GM23338 (cell line): ENCODE data around the gene CD93. TPM values are rescaled to one million over a fixed set of nuclear protein-coding genes. Genes with fewer than 3 reads are reported as not detected.

Source experiments
- ATAC-seq: fragments of 200-7000 bp; cut with Tn5 transposase; 3 replicates; pipeline ENCODE4 v1.9.1; 2020
- DNase-seq: peaks from one replicate; pipeline ENCODE4 v3.0.0-alpha.2; 2015; ENCODE audit warnings: low spot score
- H2AFZ ChIP-seq: fragments of 200-600 bp; sonication (generic); 2 replicates; pipeline ENCODE4 v1.8.0; 2016; ENCODE audit warnings: antibody characterized with exemption, mild to moderate bottlenecking, moderate library complexity
- H3F3A ChIP-seq: fragments of 200-600 bp; sonication (generic); replicated peaks from 2 replicates; pipeline ENCODE4 v1.8.0; 2017; ENCODE audit warnings: antibody characterized with exemption, mixed run types, low read depth
- H3K27ac ChIP-seq: fragments of 200-600 bp; sonication (generic); 2 replicates; pipeline ENCODE4 v1.6.1; 2016; ENCODE audit warnings: low read depth
- H3K27me3 ChIP-seq: fragments of 200-600 bp; sonication (generic); 2 replicates; pipeline ENCODE4 v1.8.0; 2016; ENCODE audit warnings: mild to moderate bottlenecking, mixed run types, moderate library complexity; ENCODE audit not compliant: insufficient read depth
- H3K36me3 ChIP-seq: fragments of 200-600 bp; sonication (generic); 2 replicates; pipeline ENCODE4 v1.8.0; 2016; ENCODE audit warnings: mild to moderate bottlenecking; ENCODE audit not compliant: insufficient read depth
- H3K4me1 ChIP-seq: fragments of 200-600 bp; sonication (generic); 2 replicates; pipeline ENCODE4 v1.8.0; 2016; ENCODE audit warnings: mild to moderate bottlenecking, moderate library complexity; ENCODE audit not compliant: insufficient read depth
- H3K4me2 ChIP-seq: fragments of 200-600 bp; sonication (generic); 2 replicates; pipeline ENCODE4 v1.7.1; 2017; ENCODE audit warnings: mixed run types
- H3K4me3 ChIP-seq: fragments of 200-600 bp; sonication (generic); 2 replicates; pipeline ENCODE4 v1.6.1; 2016; ENCODE audit warnings: mixed run types
- H3K79me2 ChIP-seq: fragments of 200-600 bp; sonication (generic); replicated peaks from 2 replicates; pipeline ENCODE4 v1.8.0; 2017; ENCODE audit warnings: mild to moderate bottlenecking; ENCODE audit not compliant: insufficient read depth
- H3K9me2 ChIP-seq: fragments of 200-600 bp; sonication (generic); 2 replicates; pipeline ENCODE4 v1.8.0; 2017; ENCODE audit not compliant: insufficient read depth
- H4K20me1 ChIP-seq: fragments of 200-600 bp; sonication (generic); replicated peaks from 2 replicates; pipeline ENCODE4 v1.8.0; 2017; ENCODE audit warnings: mild to moderate bottlenecking; ENCODE audit not compliant: insufficient read depth
- H3K27ac Mint-ChIP-seq: 2 replicates; pipeline ENCODE4 v1.8.0; 2020; ENCODE audit warnings: inconsistent platforms, mild to moderate bottlenecking, moderate library complexity, mixed read lengths
- H3K27me3 Mint-ChIP-seq: 3 replicates; pipeline ENCODE4 v1.8.0; 2022; ENCODE audit warnings: low read depth, mild to moderate bottlenecking, moderate library complexity, mixed read lengths, inconsistent platforms; ENCODE audit not compliant: insufficient read depth, poor library complexity
- H3K36me3 Mint-ChIP-seq: 3 replicates; pipeline ENCODE4 v1.8.0; 2021; ENCODE audit warnings: low read depth, mild to moderate bottlenecking, inconsistent platforms, moderate library complexity, mixed read lengths
- H3K4me1 Mint-ChIP-seq: 3 replicates; pipeline ENCODE4 v1.8.0; 2020; ENCODE audit warnings: mild to moderate bottlenecking, inconsistent platforms, mixed read lengths
- H3K4me3 Mint-ChIP-seq: 3 replicates; pipeline ENCODE4 v1.8.0; 2021; ENCODE audit warnings: moderate library complexity, mild to moderate bottlenecking, inconsistent platforms, mixed read lengths
- H3K9me3 Mint-ChIP-seq: 3 replicates; pipeline ENCODE4 v1.8.0; 2020; ENCODE audit warnings: moderate library complexity, mild to moderate bottlenecking, inconsistent platforms, mixed read lengths
- CREB1 ChIP-seq: fragments of 250-450 bp; sonication (Bioruptor Pico); IDR thresholded peaks from 2 replicates; pipeline ENCODE4 v1.5.0; 2020; ENCODE audit warnings: low read depth, mild to moderate bottlenecking, moderate library complexity
- CTCF ChIP-seq, 2 experiments: fragments of 200-600 bp in 1 of 2; sonication (generic) in 1 of 2; conservative IDR thresholded peaks; 2 replicates each; pipeline versions ENCODE4 v1.5.1 to v1.6.1; 2016 to 2017; ENCODE audit warnings: antibody characterized with exemption in 2 of 2, low read depth in 2 of 2, mild to moderate bottlenecking in 2 of 2, moderate library complexity in 1 of 2
- ETS1 ChIP-seq: IDR thresholded peaks from 2 replicates; pipeline ENCODE4 v1.6.1; 2016; ENCODE audit warnings: antibody characterized with exemption
- EZH2phosphoT487 ChIP-seq: fragments of 200-600 bp; sonication (generic); IDR thresholded peaks from one replicate; pipeline ENCODE4 v1.8.1; 2018; ENCODE audit warnings: antibody characterized with exemption; ENCODE audit not compliant: unreplicated experiment
- NANOG ChIP-seq: IDR thresholded peaks from 2 replicates; pipeline ENCODE4 v1.6.1; 2016; ENCODE audit warnings: antibody characterized with exemption, borderline replicate concordance
- REST ChIP-seq: IDR thresholded peaks from one replicate; pipeline ENCODE4 v1.6.1; 2018; ENCODE audit warnings: antibody characterized with exemption; ENCODE audit not compliant: unreplicated experiment
- STAT1 ChIP-seq: IDR thresholded peaks from one replicate; pipeline ENCODE4 v1.6.1; 2016; ENCODE audit warnings: antibody characterized with exemption; ENCODE audit not compliant: unreplicated experiment
- ZNF114 ChIP-seq: fragments of 250-450 bp; sonication (Bioruptor Pico); IDR thresholded peaks from 2 replicates; pipeline ENCODE4 v1.5.0; 2020; ENCODE audit warnings: mild to moderate bottlenecking, moderate library complexity
- ZNF331 ChIP-seq: fragments of 250-450 bp; sonication (Bioruptor Pico); IDR thresholded peaks from 2 replicates; pipeline ENCODE4 v1.5.0; 2020; ENCODE audit warnings: low read depth, mild to moderate bottlenecking, moderate library complexity
- polyA plus RNA-seq: library from polyadenylated mRNA; unstranded; fragments of >200 nt; fragmentation: Nextera tagmentation; extraction: Ambion mirVana; gene quantifications from 2 replicates; pipeline ENCODE4 v1.2.1, GENCODE V29; 2016
- total RNA-seq: library from RNA; depleted of rRNA; stranded (reverse); fragments of >200 nt; shearing (Covaris generic); gene quantifications from 2 replicates; pipeline ENCODE4 v1.2.3, GENCODE V29; 2014

CD93 gene
- total and polyA plus RNA-seq, 2 experiments from 2014 or later: 0.03 TPM; not detected in 1

- TF ChIP-seq CTCF (conservative IDR thresholded peaks at IDR 0.05; ENCODE audit: low read depth in 2 of 2) (no peak), ZNF114 (CRISPR knock-in tag) (no peak), CREB1 (CRISPR knock-in tag) (no peak), NANOG (no peak)
Observed at GRCh38 chr20:23116311-23117089, 30.4 kb upstream of the CD93 start (continued).

GRCh38 chr20:23115822-23116221 lies 29.7 kb upstream of the CD93 start:
- Histone ChIP-seq H3K36me3 (no peaks in the 10 kb centered on the region), H3K4me3 (no peak overlapping the region), H4K20me1 (no peaks in the 10 kb centered on the region), H3K79me2 (no peaks in the 10 kb centered on the region), H3K9me2 (no peaks in the 10 kb centered on the region), H3F3A (no peaks in the 10 kb centered on the region), H3K27me3 (no peaks in the 10 kb centered on the region), H3K4me2 (no peak overlapping the region), H3K27ac (no peak overlapping the region), H3K4me1 (no peaks in the 10 kb centered on the region), H2AFZ (no peak overlapping the region)
- Mint-ChIP-seq H3K27me3 (peaks cover 12% of the 10 kb centered on the region), H3K36me3 (no peaks in the 10 kb centered on the region), H3K4me3 (no peak overlapping the region), H3K9me3 (no peaks in the 10 kb centered on the region; the same call in 2 of the 3 replicates), H3K27ac (no peak overlapping the region), H3K4me1 (no peaks in the 10 kb centered on the region)
- ATAC-seq: no peak
- DNase-seq: no peak
- TF ChIP-seq STAT1 (no peak), EZH2phosphoT487 (no peak), ETS1 (no peak), ZNF114 (CRISPR knock-in tag) (no peak), CREB1 (CRISPR knock-in tag) (no peak), REST (no peak), ZNF331 (CRISPR knock-in tag) (no peak), CTCF (conservative IDR thresholded peaks at IDR 0.05; ENCODE audit: low read depth in 2 of 2) (no peak)
